Panc1 (cell line): Measurements from ENCODE around the gene FREM1. TPM values are rescaled to one million over a fixed set of nuclear protein-coding genes. Genes with fewer than 3 reads are reported as not detected.
"Not testable (repeated sequence)": the region's sequence is repeated elsewhere in the genome, so short reads cannot be mapped to it uniquely, and the experiment has no call there.

Experiments used
- ATAC-seq: fragments of 200-7000 bp; cut with Tn5 transposase; 2 replicates; pipeline ENCODE4 v1.9.1; 2020; ENCODE audit warnings: mild to moderate bottlenecking, moderate library complexity
- BruUV-seq: library from RNA; stranded (reverse); fragments of 400-500 nt; replicated peaks from 2 replicates; lab custom pipeline; 2021; lab: Mats Ljungman, UMichigan
- CTCF ChIA-PET: fragments of 300-600 bp; sonication (Branson Sonifier 250); formaldehyde crosslinking; loops from one replicate; lab custom pipeline; 2022; ENCODE audit warnings: antibody characterized with exemption; lab: Charles Lee
- POLR2A ChIA-PET: fragments of 300-600 bp; sonication (Branson Sonifier 250); formaldehyde crosslinking; loops from one replicate; lab custom pipeline; 2022; ENCODE audit warnings: antibody characterized with exemption; lab: Charles Lee
- DNase-seq: peaks from one replicate; pipeline ENCODE4 v3.0.0-alpha.2; 2010; ENCODE audit warnings: low read depth, low spot score
- H3K27ac ChIP-seq: 2 replicates; pipeline ENCODE4 v1.5.1; 2011; ENCODE audit warnings: mild to moderate bottlenecking, low read length, inconsistent platforms
- H3K27me3 ChIP-seq: fragments of 200-500 bp; sonication (Bioruptor generic); 2 replicates; pipeline ENCODE4 v1.6.0; 2014; ENCODE audit warnings: low read length, inconsistent platforms; ENCODE audit not compliant: control insufficient read depth, insufficient read depth
- H3K36me3 ChIP-seq: fragments of 200-500 bp; sonication (Bioruptor generic); 2 replicates; pipeline ENCODE4 v1.5.1; 2014; ENCODE audit warnings: inconsistent platforms, mild to moderate bottlenecking, low read length, moderate library complexity; ENCODE audit not compliant: control insufficient read depth, insufficient read depth
- H3K4me1 ChIP-seq: 2 replicates; pipeline ENCODE4 v1.5.1; 2011; ENCODE audit warnings: inconsistent platforms, mild to moderate bottlenecking, low read length, moderate library complexity; ENCODE audit not compliant: control insufficient read depth, insufficient read depth
- H3K4me3 ChIP-seq, 2 experiments: 2 replicates each; pipeline ENCODE4 v1.5.1; 2011 to 2012; ENCODE audit warnings: low read depth in 2 of 2, low read length in 2 of 2, mild to moderate bottlenecking in 2 of 2, inconsistent platforms in 1 of 2, moderate library complexity in 1 of 2
- H3K9me3 ChIP-seq: fragments of 200-500 bp; sonication (Bioruptor generic); 2 replicates; pipeline ENCODE4 v1.5.1; 2014; ENCODE audit warnings: low read depth, mild to moderate bottlenecking, inconsistent platforms, low read length, moderate library complexity; ENCODE audit not compliant: control insufficient read depth, insufficient read depth
- CTCF ChIP-seq: fragments of 450-650 bp; IDR thresholded peaks from 2 replicates; pipeline ENCODE4 v1.5.1; 2017; ENCODE audit warnings: mild to moderate bottlenecking
- POLR2AphosphoS5 ChIP-seq: IDR thresholded peaks from 2 replicates; pipeline ENCODE4 v1.6.1; 2012; ENCODE audit warnings: mild to moderate bottlenecking, low read depth, low read length, moderate library complexity
- REST ChIP-seq, 2 experiments: IDR thresholded peaks; 2 replicates each; pipeline ENCODE4 v1.6.1; 2011 to 2012; ENCODE audit warnings: low read depth in 2 of 2, control low read depth in 1 of 2, low read length in 1 of 2, mild to moderate bottlenecking in 1 of 2, moderate library complexity in 1 of 2; ENCODE audit not compliant: insufficient read depth in 1 of 2
- SIN3A ChIP-seq: IDR thresholded peaks from 2 replicates; pipeline ENCODE4 v1.6.1; 2012; ENCODE audit warnings: low read depth, mild to moderate bottlenecking, low read length, moderate library complexity, borderline replicate concordance; ENCODE audit not compliant: insufficient read depth
- TCF7L2 ChIP-seq: IDR thresholded peaks from 2 replicates; pipeline ENCODE4 v1.6.1; 2011; ENCODE audit warnings: mild to moderate bottlenecking, low read depth, low read length, inconsistent platforms
- in situ Hi-C: cut with HindIII; loops from 2 replicates; pipeline ENCODE4 v1.10.0; 2016; ENCODE audit warnings: low sequenced_read_pairs, low pct_unique_long_range_greater_than_20kb
- intact Hi-C: fragments of 100-400 bp; cut with micrococcal nuclease; formaldehyde crosslinking; loops from one replicate; pipeline ENCODE4 v1.10.0; 2022; ENCODE audit not compliant: unreplicated experiment
- total RNA-seq: library from RNA; stranded (reverse); gene quantifications from one replicate; pipeline ENCODE4 v1.2.1, GENCODE V29; 2021; ENCODE audit not compliant: unreplicated experiment

FREM1 gene
- total RNA-seq, 1 experiment from 2014 or later = not detected

GRCh38 chr9:14924230-14925219, 14.3 kb upstream of the FREM1 start:
- no peaks in the 10 kb centered on the region for H3K27me3 ChIP-seq
- TF ChIP-seq TCF7L2 (no peak), CTCF (no peak), SIN3A (no peak), REST (IDR thresholded peaks at IDR 0.05; ENCODE audit: insufficient read depth in 1 of 2, low read depth in 2 of 2, low read length in 1 of 2) (no peak)
- DNase-seq (no peak), ATAC-seq (no peak)
- no peak overlapping the region for H3K27ac ChIP-seq
- no peak overlapping the region for H3K4me3 ChIP-seq
- no peaks in the 10 kb centered on the region for H3K36me3 ChIP-seq
- intact Hi-C loops (no loop called here), in situ Hi-C loops (no loop called here)
- H3K9me3 ChIP-seq = no peaks in the 10 kb centered on the region
- no peaks in the 10 kb centered on the region for H3K4me1 ChIP-seq
- ChIA-PET POLR2A (no interaction called here), CTCF (no interaction called here)
- BruUV-seq = no TSS peak

GRCh38 chr9:14923701-14924100, 13.5 kb upstream of the FREM1 start:
- ATAC-seq (no peak), DNase-seq (no peak)
- intact Hi-C loops (no loop called here), in situ Hi-C loops (no loop called here)
- ChIA-PET POLR2A (no interaction called here), CTCF (no interaction called here)
- Histone ChIP-seq H3K9me3 (no peaks in the 10 kb centered on the region), H3K27me3 (no peaks in the 10 kb centered on the region), H3K4me3 (no peak overlapping the region), H3K36me3 (no peaks in the 10 kb centered on the region), H3K4me1 (no peaks in the 10 kb centered on the region), H3K27ac (no peak overlapping the region)
- BruUV-seq = no TSS peak
- TF ChIP-seq CTCF = no peak
- no peak for TF ChIP-seq POLR2AphosphoS5
- no peak for TF ChIP-seq SIN3A
- no peak for TF ChIP-seq TCF7L2
- no peak for TF ChIP-seq REST (IDR thresholded peaks at IDR 0.05; ENCODE audit: insufficient read depth in 1 of 2, low read depth in 2 of 2, low read length in 1 of 2)

- H3K27ac ChIP-seq, H3K36me3 ChIP-seq, H3K9me3 ChIP-seq, BruUV-seq, POLR2A ChIA-PET, DNase-seq, CTCF ChIA-PET, H3K4me3 ChIP-seq, ATAC-seq, intact Hi-C loops, in situ Hi-C loops, H3K4me1 ChIP-seq, H3K27me3 ChIP-seq: not testable (repeated sequence)
Measured at GRCh38 chr9:14920805-14921204, 10.6 kb upstream of the FREM1 start.
